CD4-positive, CD25-positive, alpha-beta regulatory T cell (primary cell): Measurements from ENCODE around the gene ZNF326. TPM values are rescaled to one million over a fixed set of nuclear protein-coding genes. Genes with fewer than 3 reads are reported as not detected.

Experiments used
- ATAC-seq, 2 donors: fragments of 150-1000 bp; cut with Tn5 transposase; one replicate each; pipeline ENCODE4 v1.10.0; 2021; ENCODE audit warnings: low read depth in 2 of 2, moderate number of reproducible peaks in 2 of 2, moderate library complexity in 1 of 2
- DNase-seq, 3 donors: peaks; one replicate each; pipeline versions ENCODE4 v3.0.0 to v3.0.0-alpha.2; 2012 to 2022; ENCODE audit warnings: mixed read lengths in 1 of 3
- H3K27ac ChIP-seq: one replicate; pipeline ENCODE4 v1.7.0; 2013; ENCODE audit warnings: mild to moderate bottlenecking, low read length; ENCODE audit not compliant: insufficient read depth, poor library complexity, severe bottlenecking
- H3K27me3 ChIP-seq: one replicate; pipeline ENCODE4 v1.7.0; 2013; ENCODE audit warnings: low read length; ENCODE audit not compliant: control insufficient read depth, insufficient read depth
- H3K36me3 ChIP-seq: one replicate; pipeline ENCODE4 v1.7.0; 2013; ENCODE audit warnings: mild to moderate bottlenecking, low read length, moderate library complexity; ENCODE audit not compliant: control insufficient read depth, insufficient read depth
- H3K4me1 ChIP-seq: 2 replicates; pipeline ENCODE4 v1.7.0; 2013; ENCODE audit warnings: mild to moderate bottlenecking, low read length; ENCODE audit not compliant: insufficient read depth, control insufficient read depth, poor library complexity, severe bottlenecking
- H3K4me3 ChIP-seq: one replicate; pipeline ENCODE4 v1.7.0; 2013; ENCODE audit warnings: low read depth, mild to moderate bottlenecking, low read length, moderate library complexity
- H3K9me3 ChIP-seq, 2 experiments: 1 replicate in 1 of 2; 2 replicates in 1 of 2; pipeline ENCODE4 v1.7.0; 2013; ENCODE audit warnings: low read length in 2 of 2, mild to moderate bottlenecking in 1 of 2, moderate library complexity in 1 of 2; ENCODE audit not compliant: control insufficient read depth in 2 of 2
- H3K27ac Mint-ChIP-seq, 3 donors: one replicate each; pipeline ENCODE4 v1.8.0; 2020 to 2022; ENCODE audit warnings: mild to moderate bottlenecking in 3 of 3, mixed read lengths in 3 of 3, moderate library complexity in 2 of 3
- H3K27me3 Mint-ChIP-seq: one replicate; pipeline ENCODE4 v1.8.0; 2022; ENCODE audit warnings: mild to moderate bottlenecking, mixed read lengths
- H3K36me3 Mint-ChIP-seq: one replicate; pipeline ENCODE4 v1.8.0; 2020; ENCODE audit warnings: mixed read lengths
- H3K4me1 Mint-ChIP-seq, 4 donors: one replicate each; pipeline ENCODE4 v1.8.0; 2020 to 2022; ENCODE audit warnings: mixed read lengths in 4 of 4, mild to moderate bottlenecking in 1 of 4
- H3K4me3 Mint-ChIP-seq, 4 donors: one replicate each; pipeline ENCODE4 v1.8.0; 2020 to 2022; ENCODE audit warnings: mild to moderate bottlenecking in 4 of 4, mixed read lengths in 4 of 4, moderate library complexity in 3 of 4
- H3K9me3 Mint-ChIP-seq, 7 donors: one replicate each; pipeline ENCODE4 v1.8.0; 2020 to 2022; ENCODE audit warnings: mixed read lengths in 7 of 7, mild to moderate bottlenecking in 3 of 7, moderate library complexity in 2 of 7
- polyA plus RNA-seq, 4 donors: library from polyadenylated mRNA; unstranded; fragments of 300-500 nt; fragmentation: Illumina TruSeq; gene quantifications; one replicate each; pipeline ENCODE4 v1.2.3, GENCODE V29; 2021
- total RNA-seq: library from RNA; stranded (reverse); gene quantifications from one replicate; pipeline ENCODE4 v1.2.3, GENCODE V29; 2022

Gene ZNF326
- total and polyA plus RNA-seq, 5 donors from 2014 or later = 3.8 to 45.7 (median 5.0) TPM

DNA sequence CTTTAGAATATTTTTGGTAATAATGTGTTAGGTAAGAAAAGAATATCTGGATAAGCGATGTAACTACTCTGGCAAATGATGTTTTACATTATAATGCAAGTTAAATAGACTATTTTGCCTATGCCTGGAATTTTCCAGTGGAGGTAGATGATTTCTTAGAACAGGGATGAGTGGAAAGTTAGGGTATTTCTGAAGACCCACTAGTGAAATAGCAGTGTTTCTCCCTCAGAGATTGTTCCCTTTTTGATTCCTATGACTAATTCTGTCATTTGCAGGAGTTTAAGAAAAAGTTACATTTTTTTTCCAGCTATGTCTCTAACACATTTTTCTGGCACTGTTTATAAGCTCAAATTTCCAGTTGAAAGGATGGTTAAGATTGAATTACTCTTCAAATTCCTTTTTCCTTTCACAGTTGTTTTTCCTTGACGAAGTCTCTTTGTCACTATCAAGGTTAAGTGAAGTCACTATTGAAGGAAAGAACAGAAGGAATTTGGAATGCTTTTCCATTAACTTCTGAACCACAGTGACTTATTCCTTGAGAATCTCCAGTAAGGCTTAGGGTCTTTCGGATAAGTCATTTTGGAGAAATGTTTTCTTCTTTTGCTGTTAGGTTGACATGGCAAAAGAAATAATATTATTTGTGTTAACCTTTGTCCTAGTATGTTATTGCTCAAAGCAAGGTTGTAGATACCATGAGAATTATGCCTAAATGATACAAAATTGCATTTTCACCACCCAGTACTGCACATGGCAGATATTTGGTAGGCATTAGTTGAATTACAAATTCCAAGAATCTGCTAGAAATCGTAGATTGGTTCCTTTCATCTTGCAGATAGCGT, 42.9 kb upstream of the ZNF326 start:
- DNase-seq (no peak), ATAC-seq (no peak)
- H3K9me3 Mint-ChIP-seq = peaks cover 0 to 4% (median 1%) of the 10 kb centered on the region in 7 donors
- peaks cover 7% of the 10 kb centered on the region for H3K4me1 ChIP-seq
- no peak overlapping the region for H3K4me3 Mint-ChIP-seq
- no peaks in the 10 kb centered on the region for H3K36me3 ChIP-seq
- no peaks in the 10 kb centered on the region for H3K36me3 Mint-ChIP-seq
- no peaks in the 10 kb centered on the region for H3K27me3 ChIP-seq
- no peaks in the 10 kb centered on the region for H3K9me3 ChIP-seq
- no peak overlapping the region for H3K4me3 ChIP-seq
- H3K27ac ChIP-seq = no peak overlapping the region
- no peak overlapping the region for H3K27ac Mint-ChIP-seq
- H3K4me1 Mint-ChIP-seq = peaks cover 4 to 13% (median 12%) of the 10 kb centered on the region in 4 donors
- no peaks in the 10 kb centered on the region for H3K27me3 Mint-ChIP-seq

DNA sequence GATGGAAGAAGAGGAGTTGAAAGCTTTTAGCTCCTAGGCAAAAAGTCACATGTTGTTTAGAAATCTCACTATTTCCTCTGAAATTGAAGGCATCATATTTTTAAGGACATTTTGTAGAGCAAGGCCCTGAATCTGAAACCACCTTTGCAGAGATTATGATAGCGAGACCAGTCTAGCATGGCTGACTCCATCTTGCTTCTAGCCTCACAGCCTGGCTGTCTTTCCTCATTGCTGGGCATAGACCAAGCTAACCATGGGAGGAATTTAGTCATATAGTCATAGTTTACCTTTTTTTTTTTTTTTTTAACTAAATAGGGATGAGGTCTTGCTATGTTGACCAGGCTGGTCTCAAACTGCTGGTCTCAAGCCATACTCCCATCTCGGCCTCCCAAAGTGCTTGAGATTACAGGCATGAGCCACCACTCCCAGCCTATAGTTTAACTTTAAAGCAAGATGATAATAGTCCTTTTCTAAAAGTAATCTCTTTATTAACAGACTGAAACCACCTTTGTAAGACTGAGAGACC, 42.2 kb upstream of the ZNF326 start:
- no peaks in the 10 kb centered on the region for H3K27me3 Mint-ChIP-seq
- H3K4me1 Mint-ChIP-seq = peaks cover 4 to 20% (median 16%) of the 10 kb centered on the region in 4 donors
- H3K36me3 ChIP-seq = no peaks in the 10 kb centered on the region
- H3K9me3 ChIP-seq = no peaks in the 10 kb centered on the region
- peak overlapping the region in 2 of 3 donors; percentile 46 to 78 for H3K27ac Mint-ChIP-seq
- no peak overlapping the region for H3K27ac ChIP-seq
- H3K4me3 ChIP-seq = no peak overlapping the region
- H3K27me3 ChIP-seq = no peaks in the 10 kb centered on the region
- no peaks in the 10 kb centered on the region for H3K36me3 Mint-ChIP-seq
- H3K4me3 Mint-ChIP-seq = no peak overlapping the region
- ATAC-seq (no peak), DNase-seq (no peak)
- peaks cover 7% of the 10 kb centered on the region for H3K4me1 ChIP-seq
- H3K9me3 Mint-ChIP-seq = peaks cover 0 to 4% (median 1%) of the 10 kb centered on the region in 7 donors

DNA sequence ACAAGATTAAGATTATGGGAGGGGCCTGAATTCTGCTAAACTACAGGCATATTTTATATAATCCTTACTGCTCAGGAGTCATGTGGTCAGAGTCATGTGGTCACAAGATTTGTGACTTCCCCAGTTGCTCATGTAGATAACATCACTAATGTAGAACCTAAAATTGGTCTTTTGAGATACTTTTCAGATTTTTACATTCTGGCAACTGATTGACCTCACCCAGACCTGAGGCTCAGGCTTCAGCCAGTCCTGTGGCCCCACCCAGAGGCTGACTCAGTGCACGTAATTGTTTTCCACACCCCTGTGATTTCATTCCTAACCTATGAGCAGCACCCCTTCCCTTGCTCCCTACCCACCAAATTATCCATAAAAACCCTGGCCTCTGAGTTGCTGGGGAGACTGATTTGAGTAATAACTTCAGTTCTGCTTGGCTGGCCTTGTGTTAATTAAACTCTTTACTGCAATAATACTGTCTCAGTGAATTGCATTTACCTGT, 41.7 kb upstream of the ZNF326 start:
- Mint-ChIP-seq H3K9me3 (peaks cover 0 to 2% (median 0%) of the 10 kb centered on the region in 7 donors), H3K36me3 (no peaks in the 10 kb centered on the region), H3K27ac (peak overlapping the region in 2 of 3 donors; percentile 46 to 78), H3K4me1 (peaks cover 8 to 20% (median 17%) of the 10 kb centered on the region in 4 donors), H3K27me3 (no peaks in the 10 kb centered on the region), H3K4me3 (no peak overlapping the region)
- Histone ChIP-seq H3K27me3 (no peaks in the 10 kb centered on the region), H3K4me3 (no peak overlapping the region), H3K4me1 (peaks cover 7% of the 10 kb centered on the region), H3K27ac (no peak overlapping the region), H3K36me3 (no peaks in the 10 kb centered on the region), H3K9me3 (no peaks in the 10 kb centered on the region)
- DNase-seq = peak; percentile 2 to 63 (median 26)
- ATAC-seq = peak; percentile 60 to 64

DNA sequence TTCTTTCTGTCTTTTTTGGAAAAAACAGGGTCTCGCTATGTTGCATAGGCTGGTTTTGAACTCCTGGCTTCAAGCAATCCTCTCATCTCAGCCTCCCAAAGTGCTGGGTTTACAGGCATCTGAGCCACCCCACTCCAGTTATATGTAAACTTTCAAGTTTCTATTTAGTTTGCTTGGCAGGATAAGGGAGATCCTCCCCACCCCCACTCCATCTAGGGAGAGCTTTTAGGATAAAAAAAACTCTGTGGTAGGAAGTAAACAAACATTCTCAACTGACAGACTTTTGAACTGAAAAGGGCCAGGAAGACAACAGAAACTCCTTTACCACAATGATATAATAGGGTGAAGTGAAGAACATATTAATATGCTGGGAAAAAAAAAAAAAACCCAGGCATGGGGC, 41.0 kb upstream of the ZNF326 start:
- Histone ChIP-seq H3K4me1 (peaks cover 7% of the 10 kb centered on the region), H3K27ac (no peak overlapping the region), H3K27me3 (no peaks in the 10 kb centered on the region), H3K4me3 (no peak overlapping the region), H3K36me3 (no peaks in the 10 kb centered on the region), H3K9me3 (no peaks in the 10 kb centered on the region)
- ATAC-seq = no peak
- DNase-seq = no peak
- Mint-ChIP-seq H3K4me1 (peaks cover 10 to 27% (median 17%) of the 10 kb centered on the region in 4 donors), H3K36me3 (no peaks in the 10 kb centered on the region), H3K9me3 (peaks cover 0 to 2% (median 0%) of the 10 kb centered on the region in 7 donors), H3K4me3 (no peak overlapping the region), H3K27ac (peak overlapping the region in 1 of 3 donors; percentile 22), H3K27me3 (no peaks in the 10 kb centered on the region)

DNA sequence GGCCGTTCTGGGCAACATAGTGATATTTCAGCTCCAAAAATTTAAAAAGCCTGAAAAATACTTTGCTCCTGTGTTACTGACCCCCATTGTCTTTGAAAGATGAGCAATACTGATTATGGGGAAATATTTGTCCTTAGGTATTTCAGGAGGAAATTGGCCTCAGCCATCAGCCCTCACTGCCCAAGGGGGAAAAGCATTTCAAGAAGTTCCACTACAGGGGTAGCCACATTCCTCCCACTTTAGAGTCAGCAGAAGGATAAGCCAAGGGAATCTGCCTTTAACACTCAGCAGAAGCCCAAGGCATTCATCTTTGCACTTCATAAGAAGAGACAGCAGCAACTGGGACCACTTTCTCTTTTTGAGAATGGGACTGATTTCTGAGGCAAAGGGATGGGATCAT, 40.5 kb upstream of the ZNF326 start:
- Histone ChIP-seq H3K4me3 (no peak overlapping the region), H3K4me1 (peaks cover 7% of the 10 kb centered on the region), H3K9me3 (peaks cover 0 to 2% of the 10 kb centered on the region in 2 experiments), H3K27ac (no peak overlapping the region), H3K36me3 (no peaks in the 10 kb centered on the region), H3K27me3 (no peaks in the 10 kb centered on the region)
- peaks cover 0 to 2% (median 0%) of the 10 kb centered on the region in 7 donors for H3K9me3 Mint-ChIP-seq
- H3K27me3 Mint-ChIP-seq = no peaks in the 10 kb centered on the region
- no peaks in the 10 kb centered on the region for H3K36me3 Mint-ChIP-seq
- H3K27ac Mint-ChIP-seq = no peak overlapping the region
- no peak overlapping the region for H3K4me3 Mint-ChIP-seq
- ATAC-seq (no peak), DNase-seq (no peak)
- H3K4me1 Mint-ChIP-seq = peaks cover 10 to 30% (median 18%) of the 10 kb centered on the region in 4 donors

DNA sequence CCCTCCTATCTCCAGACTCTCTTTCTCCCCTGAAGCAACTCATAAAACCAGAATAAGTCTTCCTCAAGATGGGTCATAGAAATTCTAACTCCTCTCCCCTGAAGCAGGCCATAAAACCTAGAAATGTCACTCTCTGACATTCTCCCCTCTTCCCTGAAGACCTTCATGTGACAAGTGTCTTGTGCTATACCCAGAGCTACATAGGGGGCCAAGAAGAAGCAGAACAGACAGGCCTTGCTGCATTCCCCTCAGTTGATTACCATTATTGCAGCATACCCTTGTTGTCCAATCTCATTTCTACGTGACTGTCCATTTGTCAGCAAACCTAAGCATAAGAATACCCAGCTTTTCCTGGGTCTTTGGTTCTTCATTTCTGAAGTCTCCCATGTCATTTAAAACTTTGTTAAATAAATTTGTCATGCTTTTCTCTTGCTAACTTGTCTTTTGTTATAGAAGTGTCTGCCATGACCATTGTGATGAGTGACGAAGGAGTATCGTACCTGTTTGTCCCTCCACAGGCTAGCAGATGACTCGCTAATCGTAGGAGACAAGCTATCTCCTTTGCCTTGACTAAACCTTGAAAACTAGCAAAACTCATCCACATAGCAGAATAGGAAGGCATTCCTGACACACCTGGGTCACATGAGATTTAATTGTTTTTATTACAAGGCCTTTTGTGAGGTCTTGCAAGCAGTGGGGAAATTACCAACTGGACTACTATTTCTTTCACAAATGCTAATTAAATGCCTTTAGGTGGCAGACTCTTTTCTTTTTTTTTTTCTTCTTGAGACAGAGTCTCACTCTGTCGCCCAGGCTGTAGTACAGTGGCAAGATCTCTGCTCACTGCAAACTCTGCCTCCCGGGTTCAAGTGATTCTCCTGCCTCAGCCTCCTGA, 39.4 kb upstream of the ZNF326 start:
- H3K9me3 ChIP-seq = peaks cover 0 to 4% of the 10 kb centered on the region in 2 experiments
- DNase-seq = no peak
- H3K27ac Mint-ChIP-seq = no peak overlapping the region
- no peak overlapping the region for H3K4me3 Mint-ChIP-seq
- no peak for ATAC-seq
- no peaks in the 10 kb centered on the region for H3K36me3 Mint-ChIP-seq
- no peaks in the 10 kb centered on the region for H3K36me3 ChIP-seq
- H3K27ac ChIP-seq = no peak overlapping the region
- no peak overlapping the region for H3K4me3 ChIP-seq
- H3K9me3 Mint-ChIP-seq = peaks cover 0 to 4% (median 0%) of the 10 kb centered on the region in 7 donors
- H3K27me3 ChIP-seq = no peaks in the 10 kb centered on the region
- peaks cover 7% of the 10 kb centered on the region for H3K4me1 ChIP-seq
- H3K27me3 Mint-ChIP-seq = no peaks in the 10 kb centered on the region
- peaks cover 10 to 35% (median 19%) of the 10 kb centered on the region in 4 donors for H3K4me1 Mint-ChIP-seq

DNA sequence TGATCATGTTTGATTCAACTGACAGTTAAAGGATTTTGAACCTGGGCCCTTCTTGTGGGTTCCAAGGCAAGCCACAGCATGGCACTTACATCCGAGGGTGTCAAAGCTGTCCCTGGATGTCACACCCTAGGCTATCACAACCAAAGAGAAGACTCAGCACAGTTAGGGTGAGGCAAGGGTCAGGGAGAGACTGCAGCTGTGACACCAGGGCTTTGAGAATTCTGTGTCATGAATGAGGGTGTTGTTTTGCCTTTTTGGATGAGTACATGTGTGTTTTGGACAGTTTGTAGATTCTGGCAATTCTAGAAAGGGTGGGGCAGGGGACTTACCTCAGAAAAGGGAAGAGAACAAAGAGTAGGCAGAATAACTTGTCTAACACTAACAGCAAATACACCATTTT, 37.8 kb upstream of the ZNF326 start:
- H3K27me3 ChIP-seq = peaks cover 3% of the 10 kb centered on the region
- no peak overlapping the region for H3K4me3 ChIP-seq
- H3K27ac ChIP-seq = no peak overlapping the region
- H3K4me1 ChIP-seq = peaks cover 7% of the 10 kb centered on the region
- ATAC-seq (no peak), DNase-seq (peak in 1 of 3 donors; percentile 73)
- Mint-ChIP-seq H3K4me1 (peaks cover 10 to 35% (median 17%) of the 10 kb centered on the region in 4 donors), H3K27me3 (no peaks in the 10 kb centered on the region), H3K36me3 (no peaks in the 10 kb centered on the region), H3K27ac (peak overlapping the region in 1 of 3 donors; percentile 3), H3K9me3 (peaks cover 0 to 4% (median 0%) of the 10 kb centered on the region in 7 donors), H3K4me3 (peak overlapping the region in 1 of 4 donors; percentile 13)
- H3K36me3 ChIP-seq = no peaks in the 10 kb centered on the region
- peaks cover 0 to 4% of the 10 kb centered on the region in 2 experiments for H3K9me3 ChIP-seq
